WTC11 (cell line): ENCODE measurements around the gene PDCL2. TPM values are rescaled to one million over a fixed set of nuclear protein-coding genes. Genes with fewer than 3 reads are reported as not detected.

Experiments
- ATAC-seq: fragments of 200-7000 bp; cut with Tn5 transposase; 2 replicates; pipeline ENCODE4 v1.10.0; 2021; ENCODE audit warnings: mild to moderate bottlenecking, moderate library complexity
- CTCF ChIA-PET: fragments of 300-600 bp; sonication (Branson Sonifier 250); formaldehyde crosslinking; loops from one replicate; lab custom pipeline; 2021; ENCODE audit warnings: antibody characterized with exemption; lab: Charles Lee
- POLR2A ChIA-PET: fragments of 350-600 bp; sonication (Branson Sonifier 250); formaldehyde crosslinking; loops from one replicate; lab custom pipeline; 2021; ENCODE audit warnings: antibody characterized with exemption; lab: Charles Lee
- DNase-seq: peaks from one replicate; pipeline ENCODE4 v3.0.0; 2021; ENCODE audit warnings: low spot score
- H3K27ac Mint-ChIP-seq: 2 replicates; pipeline ENCODE4 v1.8.0; 2021; ENCODE audit warnings: mixed read lengths
- H3K27me3 Mint-ChIP-seq: 2 replicates; pipeline ENCODE4 v1.8.0; 2021; ENCODE audit warnings: low read depth, mild to moderate bottlenecking, moderate library complexity, mixed read lengths
- H3K36me3 Mint-ChIP-seq: 2 replicates; pipeline ENCODE4 v1.8.0; 2021; ENCODE audit warnings: mixed read lengths
- H3K4me1 Mint-ChIP-seq: 2 replicates; pipeline ENCODE4 v1.8.0; 2022; ENCODE audit warnings: mixed read lengths
- H3K4me3 Mint-ChIP-seq: 2 replicates; pipeline ENCODE4 v1.8.0; 2021; ENCODE audit warnings: mild to moderate bottlenecking, moderate library complexity, mixed read lengths
- H3K9me3 Mint-ChIP-seq: 2 replicates; pipeline ENCODE4 v1.8.0; 2021; ENCODE audit warnings: mixed read lengths
- ATF1 ChIP-seq: sonication (generic); formaldehyde crosslinking; IDR thresholded peaks from 2 replicates; pipeline ENCODE4 v1.8.1; 2023; ENCODE audit warnings: mild to moderate bottlenecking, moderate library complexity, missing genetic modification reagents
- CDX4 ChIP-seq: fragments of 250-450 bp; sonication (Bioruptor Pico); IDR thresholded peaks from 2 replicates; pipeline ENCODE4 v1.9.0; 2021; ENCODE audit warnings: moderate library complexity, mild to moderate bottlenecking, inconsistent platforms, borderline replicate concordance
- EMX1 ChIP-seq: fragments of 250-450 bp; sonication (Bioruptor Pico); IDR thresholded peaks from 2 replicates; pipeline ENCODE4 v1.8.0; 2021; ENCODE audit warnings: mild to moderate bottlenecking
- FOXJ3 ChIP-seq: sonication (generic); formaldehyde crosslinking; IDR thresholded peaks from 2 replicates; pipeline ENCODE4 v1.9.0; 2021; ENCODE audit warnings: missing genetic modification reagents, mild to moderate bottlenecking, borderline replicate concordance
- FOXK1 ChIP-seq: sonication (generic); formaldehyde crosslinking; IDR thresholded peaks from 2 replicates; pipeline ENCODE4 v1.8.0; 2022; ENCODE audit warnings: mild to moderate bottlenecking, moderate library complexity, missing genetic modification reagents
- GABPB1 ChIP-seq: sonication (generic); formaldehyde crosslinking; IDR thresholded peaks from 2 replicates; pipeline ENCODE4 v1.8.1; 2023; ENCODE audit warnings: mild to moderate bottlenecking, missing genetic modification reagents
- GTF2I ChIP-seq: fragments of 250-450 bp; sonication (Bioruptor Pico); conservative IDR thresholded peaks from 2 replicates; pipeline ENCODE4 v1.4.0; 2021; ENCODE audit warnings: mild to moderate bottlenecking
- HMGXB4 ChIP-seq: sonication (generic); formaldehyde crosslinking; IDR thresholded peaks from 2 replicates; pipeline ENCODE4 v1.8.1; 2023; ENCODE audit warnings: mild to moderate bottlenecking, moderate library complexity, missing genetic modification reagents
- IRF2 ChIP-seq: sonication (generic); formaldehyde crosslinking; IDR thresholded peaks from 2 replicates; pipeline ENCODE4 v1.8.0; 2022; ENCODE audit warnings: low read depth, missing genetic modification reagents, borderline replicate concordance
- RELA ChIP-seq: sonication (generic); formaldehyde crosslinking; IDR thresholded peaks from 2 replicates; pipeline ENCODE4 v1.8.1; 2022; ENCODE audit warnings: missing genetic modification reagents, mild to moderate bottlenecking, borderline replicate concordance
- SOX15 ChIP-seq: fragments of 250-450 bp; sonication (Bioruptor Pico); IDR thresholded peaks from 2 replicates; pipeline ENCODE4 v1.9.0; 2021; ENCODE audit warnings: mild to moderate bottlenecking
- ZBTB21 ChIP-seq: sonication (generic); formaldehyde crosslinking; IDR thresholded peaks from 2 replicates; pipeline ENCODE4 v1.8.1; 2023; ENCODE audit warnings: mild to moderate bottlenecking, missing genetic modification reagents, borderline replicate concordance
- ZMAT4 ChIP-seq: fragments of 250-450 bp; sonication (Bioruptor Pico); IDR thresholded peaks from 2 replicates; pipeline ENCODE4 v1.9.0; 2021; ENCODE audit warnings: mild to moderate bottlenecking
- ZNF219 ChIP-seq: sonication (generic); formaldehyde crosslinking; IDR thresholded peaks from 2 replicates; pipeline ENCODE4 v1.8.0; 2023; ENCODE audit warnings: missing genetic modification reagents, mild to moderate bottlenecking, borderline replicate concordance
- ZNF532 ChIP-seq: fragments of 250-450 bp; sonication (Bioruptor Pico); IDR thresholded peaks from 2 replicates; pipeline ENCODE4 v1.9.0; 2021; ENCODE audit warnings: mild to moderate bottlenecking, borderline replicate concordance
- total RNA-seq: library from RNA; stranded (reverse); gene quantifications from 3 replicates; pipeline ENCODE4 v1.2.3, GENCODE V29; 2021
- TF ChIP-seq, protein P1 (sequence below): sonication (generic); formaldehyde crosslinking; IDR thresholded peaks from 2 replicates; pipeline ENCODE4 v1.8.1; 2022; ENCODE audit warnings: mild to moderate bottlenecking, moderate library complexity, missing genetic modification reagents
- TF ChIP-seq, protein P2 (sequence below): sonication (generic); formaldehyde crosslinking; IDR thresholded peaks from 2 replicates; pipeline ENCODE4 v1.8.1; 2023; ENCODE audit warnings: mild to moderate bottlenecking, missing genetic modification reagents, moderate library complexity
- TF ChIP-seq, protein P3 (sequence below): sonication (generic); formaldehyde crosslinking; IDR thresholded peaks from 2 replicates; pipeline ENCODE4 v1.8.0; 2023; ENCODE audit warnings: missing genetic modification reagents, mild to moderate bottlenecking, borderline replicate concordance

The PDCL2 gene
- total RNA-seq, 1 experiment from 2014 or later, result not detected

DNA sequence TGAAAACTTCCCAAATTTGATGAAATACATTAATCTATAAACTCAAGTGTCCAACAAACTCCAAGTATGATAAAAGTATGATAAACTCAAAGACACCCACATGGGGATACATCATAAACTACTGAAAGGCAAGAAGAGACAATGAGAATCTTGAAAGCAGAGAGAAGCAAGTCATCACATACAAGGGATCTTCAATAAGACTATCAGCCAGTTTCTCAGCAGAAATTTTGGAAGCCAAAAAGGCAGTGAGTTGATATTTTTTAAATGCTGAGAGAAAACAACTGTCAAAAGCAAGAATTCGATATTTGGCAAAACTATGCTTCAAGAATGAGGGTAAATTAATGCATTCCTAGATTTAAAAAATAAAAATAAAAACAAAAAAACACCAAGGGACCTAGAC lies 16.5 kb downstream of the PDCL2 start:
- POLR2A ChIA-PET, result no interaction called here
- no peaks in the 10 kb centered on the region; the same call in 1 of the 2 replicates for H3K27me3 Mint-ChIP-seq

GRCh38 chr4:55574252-55574651 lies 17.8 kb downstream of the PDCL2 start:
- CTCF ChIA-PET, result no interaction called here
- Mint-ChIP-seq H3K9me3 (peaks cover 50% of the 10 kb centered on the region), H3K4me1 (0 out of 2 replicates have a peak, but pooled peaks cover 5% of the 10 kb centered on the region), H3K4me3 (no peak overlapping the region), H3K27me3 (no peaks in the 10 kb centered on the region; the same call in 1 of the 2 replicates), H3K27ac (no peak overlapping the region), H3K36me3 (peaks cover 43% of the 10 kb centered on the region)
- no peak for TF ChIP-seq GABPB1 (CRISPR knock-in tag)
- no peak for TF ChIP-seq ZNF219
- TF ChIP-seq, protein P1, sequence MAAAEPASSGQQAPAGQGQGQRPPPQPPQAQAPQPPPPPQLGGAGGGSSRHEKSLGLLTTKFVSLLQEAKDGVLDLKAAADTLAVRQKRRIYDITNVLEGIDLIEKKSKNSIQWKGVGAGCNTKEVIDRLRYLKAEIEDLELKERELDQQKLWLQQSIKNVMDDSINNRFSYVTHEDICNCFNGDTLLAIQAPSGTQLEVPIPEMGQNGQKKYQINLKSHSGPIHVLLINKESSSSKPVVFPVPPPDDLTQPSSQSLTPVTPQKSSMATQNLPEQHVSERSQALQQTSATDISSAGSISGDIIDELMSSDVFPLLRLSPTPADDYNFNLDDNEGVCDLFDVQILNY (CRISPR knock-in tag), result no peak
- no peak for TF ChIP-seq ZNF532 (CRISPR knock-in tag)
- TF ChIP-seq IRF2, result no peak
- TF ChIP-seq SOX15 (CRISPR knock-in tag), result no peak
- POLR2A ChIA-PET, result no interaction called here
- ATAC-seq (no peak), DNase-seq (no peak)

More for the DNA sequence above, 16.5 kb downstream of the PDCL2 start:
- DNase-seq, result no peak
- Mint-ChIP-seq H3K4me1 (0 out of 2 replicates have a peak, but pooled peaks cover 5% of the 10 kb centered on the region), H3K36me3 (peaks cover 43% of the 10 kb centered on the region), H3K27ac (no peak overlapping the region), H3K9me3 (peaks cover 48% of the 10 kb centered on the region), H3K4me3 (no peak overlapping the region)
- CTCF ChIA-PET, result no interaction called here
- no peak for ATAC-seq
- TF ChIP-seq, protein P2, sequence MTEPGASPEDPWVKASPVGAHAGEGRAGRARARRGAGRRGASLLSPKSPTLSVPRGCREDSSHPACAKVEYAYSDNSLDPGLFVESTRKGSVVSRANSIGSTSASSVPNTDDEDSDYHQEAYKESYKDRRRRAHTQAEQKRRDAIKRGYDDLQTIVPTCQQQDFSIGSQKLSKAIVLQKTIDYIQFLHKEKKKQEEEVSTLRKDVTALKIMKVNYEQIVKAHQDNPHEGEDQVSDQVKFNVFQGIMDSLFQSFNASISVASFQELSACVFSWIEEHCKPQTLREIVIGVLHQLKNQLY, result no peak
- TF ChIP-seq HMGXB4 (CRISPR knock-in tag), result no peak
- no peak for TF ChIP-seq CDX4 (CRISPR knock-in tag)

DNA sequence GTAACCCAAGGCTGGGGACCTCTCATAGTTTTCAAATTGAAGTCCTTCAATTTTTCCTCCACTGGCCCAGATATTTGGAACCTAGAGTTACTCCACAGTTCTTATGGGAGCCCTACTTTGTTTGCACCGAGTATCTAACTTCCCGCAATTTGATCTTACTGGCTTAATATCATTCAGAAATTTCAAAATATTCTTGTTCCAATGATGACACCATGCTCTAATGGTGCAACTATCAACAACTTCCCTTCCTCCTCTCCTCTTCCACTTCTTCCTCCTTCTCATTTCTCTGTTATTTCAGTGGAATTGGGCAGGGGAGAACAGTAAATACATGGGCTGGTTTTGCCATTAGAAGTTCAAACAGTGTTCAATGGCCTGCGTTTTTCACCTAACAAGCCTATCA lies 20.2 kb downstream of the PDCL2 start:
- H3K4me3 Mint-ChIP-seq, result no peak overlapping the region
- no peak for ATAC-seq
- POLR2A ChIA-PET, result no interaction called here
- H3K9me3 Mint-ChIP-seq, result peaks cover 40% of the 10 kb centered on the region
- H3K27ac Mint-ChIP-seq, result no peak overlapping the region
- CTCF ChIA-PET, result no interaction called here
- 0 out of 2 replicates have a peak, but pooled peaks cover 5% of the 10 kb centered on the region for H3K4me1 Mint-ChIP-seq
- peaks cover 36% of the 10 kb centered on the region for H3K36me3 Mint-ChIP-seq
- no peak for DNase-seq
- no peaks in the 10 kb centered on the region for H3K27me3 Mint-ChIP-seq
- TF ChIP-seq FOXK1 (CRISPR knock-in tag) (no peak), FOXJ3 (CRISPR knock-in tag) (no peak), ZMAT4 (CRISPR knock-in tag) (no peak), RELA (CRISPR knock-in tag) (no peak), ZBTB21 (CRISPR knock-in tag) (no peak), GTF2I (no peak), ATF1 (CRISPR knock-in tag) (no peak), EMX1 (CRISPR knock-in tag) (no peak)
- TF ChIP-seq, protein P2, result no peak
- TF ChIP-seq, protein P3, sequence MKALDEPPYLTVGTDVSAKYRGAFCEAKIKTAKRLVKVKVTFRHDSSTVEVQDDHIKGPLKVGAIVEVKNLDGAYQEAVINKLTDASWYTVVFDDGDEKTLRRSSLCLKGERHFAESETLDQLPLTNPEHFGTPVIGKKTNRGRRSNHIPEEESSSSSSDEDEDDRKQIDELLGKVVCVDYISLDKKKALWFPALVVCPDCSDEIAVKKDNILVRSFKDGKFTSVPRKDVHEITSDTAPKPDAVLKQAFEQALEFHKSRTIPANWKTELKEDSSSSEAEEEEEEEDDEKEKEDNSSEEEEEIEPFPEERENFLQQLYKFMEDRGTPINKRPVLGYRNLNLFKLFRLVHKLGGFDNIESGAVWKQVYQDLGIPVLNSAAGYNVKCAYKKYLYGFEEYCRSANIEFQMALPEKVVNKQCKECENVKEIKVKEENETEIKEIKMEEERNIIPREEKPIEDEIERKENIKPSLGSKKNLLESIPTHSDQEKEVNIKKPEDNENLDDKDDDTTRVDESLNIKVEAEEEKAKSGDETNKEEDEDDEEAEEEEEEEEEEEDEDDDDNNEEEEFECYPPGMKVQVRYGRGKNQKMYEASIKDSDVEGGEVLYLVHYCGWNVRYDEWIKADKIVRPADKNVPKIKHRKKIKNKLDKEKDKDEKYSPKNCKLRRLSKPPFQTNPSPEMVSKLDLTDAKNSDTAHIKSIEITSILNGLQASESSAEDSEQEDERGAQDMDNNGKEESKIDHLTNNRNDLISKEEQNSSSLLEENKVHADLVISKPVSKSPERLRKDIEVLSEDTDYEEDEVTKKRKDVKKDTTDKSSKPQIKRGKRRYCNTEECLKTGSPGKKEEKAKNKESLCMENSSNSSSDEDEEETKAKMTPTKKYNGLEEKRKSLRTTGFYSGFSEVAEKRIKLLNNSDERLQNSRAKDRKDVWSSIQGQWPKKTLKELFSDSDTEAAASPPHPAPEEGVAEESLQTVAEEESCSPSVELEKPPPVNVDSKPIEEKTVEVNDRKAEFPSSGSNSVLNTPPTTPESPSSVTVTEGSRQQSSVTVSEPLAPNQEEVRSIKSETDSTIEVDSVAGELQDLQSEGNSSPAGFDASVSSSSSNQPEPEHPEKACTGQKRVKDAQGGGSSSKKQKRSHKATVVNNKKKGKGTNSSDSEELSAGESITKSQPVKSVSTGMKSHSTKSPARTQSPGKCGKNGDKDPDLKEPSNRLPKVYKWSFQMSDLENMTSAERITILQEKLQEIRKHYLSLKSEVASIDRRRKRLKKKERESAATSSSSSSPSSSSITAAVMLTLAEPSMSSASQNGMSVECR (CRISPR knock-in tag), result no peak
